SU-DHL-6 (cell line): Measurements from ENCODE around the gene AP2A2.

Experiments
- CTCF ChIP-seq: fragments of 200-600 bp; sonication (generic); IDR thresholded peaks from one replicate; pipeline ENCODE4 v1.5.1; 2017; ENCODE audit warnings: antibody characterized with exemption, mild to moderate bottlenecking, low read length, moderate library complexity; ENCODE audit not compliant: insufficient read depth, poor library complexity, severe bottlenecking
- EZH2phosphoT487 ChIP-seq: fragments of 200-600 bp; sonication (generic), shearing (Covaris generic); conservative IDR thresholded peaks from 2 replicates; pipeline ENCODE4 v1.6.1; 2018; ENCODE audit warnings: mild to moderate bottlenecking, antibody characterized with exemption, low read length, moderate library complexity, mixed read lengths

GRCh38 chr11:1036303-1036923 lies 110.7 kb downstream of the AP2A2 start, which contains the start of gene MUC6:
- TF ChIP-seq CTCF: no peak
- TF ChIP-seq EZH2phosphoT487: no peak
